Activated T-cell treated with anti-CD3 and anti-CD28 coated beads for 48 hours (primary cell): ENCODE data around the gene CFAP46.
"Not testable (repeated sequence)": the region's sequence is repeated elsewhere in the genome, so short reads cannot be mapped to it uniquely, and the experiment has no call there.

Source experiments
- DNase-seq: peaks from one replicate; pipeline ENCODE4 v3.0.0-alpha.2; 2020; ENCODE audit warnings: low read depth

The CFAP46 gene

GRCh38 chr10:132843276-132843675 is 99.1 kb downstream of the CFAP46 start:
- DNase-seq = not testable (repeated sequence)

- DNase-seq = no peak
Measured at GRCh38 chr10:132842397-132842796, 100.0 kb downstream of the CFAP46 start.

GRCh38 chr10:132841615-132841975 is 100.8 kb downstream of the CFAP46 start:
- no peak for DNase-seq

GRCh38 chr10:132840698-132841614 is 101.4 kb downstream of the CFAP46 start:
- DNase-seq = no peak

- no peak for DNase-seq
Measured at GRCh38 chr10:132839061-132839460, 103.3 kb downstream of the CFAP46 start.

GRCh38 chr10:132838346-132838970 is 103.9 kb downstream of the CFAP46 start:
- no peak for DNase-seq

GRCh38 chr10:132837905-132838304 is 104.5 kb downstream of the CFAP46 start:
- DNase-seq = no peak

- peak; percentile 25 for DNase-seq
Measured at GRCh38 chr10:132836832-132837540, 105.4 kb downstream of the CFAP46 start.

GRCh38 chr10:132836248-132836831 is 106.0 kb downstream of the CFAP46 start:
- DNase-seq = no peak

GRCh38 chr10:132835848-132836233 is 106.5 kb downstream of the CFAP46 start:
- DNase-seq = no peak

GRCh38 chr10:132834891-132835847 is 107.2 kb downstream of the CFAP46 start:
- DNase-seq = no peak

GRCh38 chr10:132834311-132834761 is 108.0 kb downstream of the CFAP46 start:
- no peak for DNase-seq

GRCh38 chr10:132833421-132834111 is 108.8 kb downstream of the CFAP46 start:
- no peak for DNase-seq

- DNase-seq = no peak
Measured at GRCh38 chr10:132832186-132832969, 110.0 kb downstream of the CFAP46 start.

GRCh38 chr10:132829403-132829802 is 113.0 kb downstream of the CFAP46 start:
- DNase-seq = no peak

GRCh38 chr10:132828681-132829080 is 113.7 kb downstream of the CFAP46 start:
- DNase-seq = no peak

- DNase-seq = no peak
Measured at GRCh38 chr10:132827861-132828539, 114.4 kb downstream of the CFAP46 start.

- no peak for DNase-seq
Measured at GRCh38 chr10:132827423-132827789, 115.0 kb downstream of the CFAP46 start.
